ENCODE results near the gene IMPA2.
"Not testable (repeated sequence)": the region's sequence is repeated elsewhere in the genome, so short reads cannot be mapped to it uniquely, and the experiment has no call there.

- TF ChIP-seq CTCF (conservative IDR thresholded peaks at IDR 0.05 in 1 of 2, IDR thresholded peaks at IDR 0.05 in 1 of 2; ENCODE audit: low read depth in 1 of 2, low read length in 2 of 2); EZH2 (IDR thresholded peaks at IDR 0.05; ENCODE audit: low read length, missing control alignments): not testable (repeated sequence)
These were observed 21.7 kb upstream of the IMPA2 start for GRCh38 chr18:11959651-11960050.

Measured in fibroblast of lung (primary cell).